Fibroblast of the aortic adventitia (primary cell): ENCODE results near the gene TAPBP. TPM values are rescaled to one million over a fixed set of nuclear protein-coding genes. Genes with fewer than 3 reads are reported as not detected.
A peak's percentile ranks its signal among the peaks of the same experiment; 100 is the strongest.

ENCODE experiments used
- DNase-seq: peaks from one replicate; pipeline ENCODE4 v3.0.0-alpha.2; 2010; ENCODE audit warnings: low read depth
- H3K4me3 ChIP-seq: 2 replicates; pipeline ENCODE4 v1.5.1; 2011; ENCODE audit warnings: low read depth, mild to moderate bottlenecking, control low read depth, low read length, moderate library complexity
- CTCF ChIP-seq: IDR thresholded peaks from 2 replicates; pipeline ENCODE4 v1.5.1; 2011; ENCODE audit warnings: mild to moderate bottlenecking, low read length, control low read depth, inconsistent platforms; ENCODE audit not compliant: insufficient read depth
- total RNA-seq: library from RNA; depleted of rRNA; stranded (reverse); fragments of >200 nt; gene quantifications from 2 replicates; pipeline ENCODE4 v1.2.3, GENCODE V29; 2012; ENCODE audit warnings: low replicate concordance

The TAPBP gene
- total RNA-seq, 1 donor: 50.2 TPM

GRCh38 chr6:33314943-33315792 lies 1.3 kb upstream of the TAPBP start:
- no peak for DNase-seq
- no peak for TF ChIP-seq CTCF
- peak overlapping the region; percentile 92 for H3K4me3 ChIP-seq

- peak overlapping the region; percentile 92 for H3K4me3 ChIP-seq
- TF ChIP-seq CTCF: no peak
- DNase-seq: peak; percentile 74
Observed at GRCh38 chr6:33314515-33314942, 651 bp upstream of the TAPBP start.

GRCh38 chr6:33313105-33313708 lies 671 bp downstream of the TAPBP start:
- peak overlapping the region; percentile 92 for H3K4me3 ChIP-seq
- TF ChIP-seq CTCF: no peak
- DNase-seq: no peak

GRCh38 chr6:33312361-33313104 lies 1.3 kb downstream of the TAPBP start:
- no peak for TF ChIP-seq CTCF
- peak; percentile 60 for DNase-seq
- H3K4me3 ChIP-seq: peak overlapping the region; percentile 92

- H3K4me3 ChIP-seq: no peak overlapping the region
- TF ChIP-seq CTCF: no peak
- no peak for DNase-seq
Observed at GRCh38 chr6:33306356-33306755, 7.5 kb downstream of the TAPBP start.

GRCh38 chr6:33305052-33305451 lies 8.8 kb downstream of the TAPBP start:
- DNase-seq: no peak
- H3K4me3 ChIP-seq: no peak overlapping the region
- TF ChIP-seq CTCF: no peak
